Measurements from ENCODE around the gene PDE11A. TPM values are rescaled to one million over a fixed set of nuclear protein-coding genes. Genes with fewer than 3 reads are reported as not detected.

Gene PDE11A
- total and polyA plus RNA-seq, 4 donors: 1.0 to 5.9 (median 1.7) TPM

GRCh38 chr2:178006710-178007109, 65.9 kb downstream of the PDE11A start:
- WGBS: 91% methylated on average over 1 of the region's 1 CpG
- TF ChIP-seq SP1 (IDR thresholded peaks at IDR 0.05): no peak
- no peak for TF ChIP-seq HNF4G (IDR thresholded peaks at IDR 0.05)
- no peak for TF ChIP-seq CTCF (IDR thresholded peaks at IDR 0.05; ENCODE audit: low read depth, low read length, missing input control)
- TF ChIP-seq FOXA1 (IDR thresholded peaks at IDR 0.05): no peak
- no peak for TF ChIP-seq HNF4A (conservative IDR thresholded peaks at IDR 0.05)
- TF ChIP-seq TAF1 (conservative IDR thresholded peaks at IDR 0.05): no peak
- TF ChIP-seq, protein P1, sequence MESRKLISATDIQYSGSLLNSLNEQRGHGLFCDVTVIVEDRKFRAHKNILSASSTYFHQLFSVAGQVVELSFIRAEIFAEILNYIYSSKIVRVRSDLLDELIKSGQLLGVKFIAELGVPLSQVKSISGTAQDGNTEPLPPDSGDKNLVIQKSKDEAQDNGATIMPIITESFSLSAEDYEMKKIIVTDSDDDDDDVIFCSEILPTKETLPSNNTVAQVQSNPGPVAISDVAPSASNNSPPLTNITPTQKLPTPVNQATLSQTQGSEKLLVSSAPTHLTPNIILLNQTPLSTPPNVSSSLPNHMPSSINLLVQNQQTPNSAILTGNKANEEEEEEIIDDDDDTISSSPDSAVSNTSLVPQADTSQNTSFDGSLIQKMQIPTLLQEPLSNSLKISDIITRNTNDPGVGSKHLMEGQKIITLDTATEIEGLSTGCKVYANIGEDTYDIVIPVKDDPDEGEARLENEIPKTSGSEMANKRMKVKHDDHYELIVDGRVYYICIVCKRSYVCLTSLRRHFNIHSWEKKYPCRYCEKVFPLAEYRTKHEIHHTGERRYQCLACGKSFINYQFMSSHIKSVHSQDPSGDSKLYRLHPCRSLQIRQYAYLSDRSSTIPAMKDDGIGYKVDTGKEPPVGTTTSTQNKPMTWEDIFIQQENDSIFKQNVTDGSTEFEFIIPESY (IDR thresholded peaks at IDR 0.05): no peak
- no peak for TF ChIP-seq EGR1 (IDR thresholded peaks at IDR 0.05; ENCODE audit: low read depth in 2 of 2)
- no peak for TF ChIP-seq JUND (IDR thresholded peaks at IDR 0.05)
- no peak for TF ChIP-seq RXRA (IDR thresholded peaks at IDR 0.05)
- no peak for TF ChIP-seq REST (IDR thresholded peaks at IDR 0.05)
- TF ChIP-seq ATF3 (IDR thresholded peaks at IDR 0.05): no peak
- Histone ChIP-seq H3K27ac (ENCODE audit: low read depth in 1 of 2, low read length in 2 of 2) (no peak overlapping the region), H3K9me3 (ENCODE audit: control insufficient read depth in 4 of 4, low read length in 3 of 4) (no peaks in the 10 kb centered on the region), H3K4me1 (ENCODE audit: control insufficient read depth in 4 of 4, insufficient read depth in 4 of 4, low read length in 3 of 4) (no peaks in the 10 kb centered on the region), H3K4me3 (ENCODE audit: low read depth in 1 of 3, low read length in 3 of 3) (no peak overlapping the region), H3K27me3 (ENCODE audit: control insufficient read depth in 4 of 4, insufficient read depth in 4 of 4, low read length in 3 of 4) (no peaks in the 10 kb centered on the region), H3K9ac (ENCODE audit: low read depth in 1 of 2, low read length in 2 of 2) (no peak overlapping the region), H3K36me3 (ENCODE audit: control insufficient read depth in 4 of 4, insufficient read depth in 3 of 4, low read depth in 1 of 4, low read length in 3 of 4) (no peaks in the 10 kb centered on the region)
- DNase-seq (ENCODE audit: low spot score): no peak

GRCh38 chr2:178005756-178006155, 66.8 kb downstream of the PDE11A start:
- Histone ChIP-seq H3K27me3 (ENCODE audit: control insufficient read depth in 4 of 4, insufficient read depth in 4 of 4, low read length in 3 of 4) (no peaks in the 10 kb centered on the region), H3K9me3 (ENCODE audit: control insufficient read depth in 4 of 4, low read length in 3 of 4) (no peaks in the 10 kb centered on the region), H3K4me3 (ENCODE audit: low read depth in 1 of 3, low read length in 3 of 3) (no peak overlapping the region), H3K27ac (ENCODE audit: low read depth in 1 of 2, low read length in 2 of 2) (no peak overlapping the region), H3K4me1 (ENCODE audit: control insufficient read depth in 4 of 4, insufficient read depth in 4 of 4, low read length in 3 of 4) (no peaks in the 10 kb centered on the region), H3K9ac (ENCODE audit: low read depth in 1 of 2, low read length in 2 of 2) (no peak overlapping the region), H3K36me3 (ENCODE audit: control insufficient read depth in 4 of 4, insufficient read depth in 3 of 4, low read depth in 1 of 4, low read length in 3 of 4) (no peaks in the 10 kb centered on the region)
- DNase-seq (ENCODE audit: low spot score): no peak
- TF ChIP-seq HNF4G (IDR thresholded peaks at IDR 0.05) (no peak), NR2F2 (IDR thresholded peaks at IDR 0.05) (no peak), ATF3 (IDR thresholded peaks at IDR 0.05) (no peak), RXRA (IDR thresholded peaks at IDR 0.05) (no peak), YY1 (IDR thresholded peaks at IDR 0.05) (no peak), GABPA (IDR thresholded peaks at IDR 0.05 in 1 of 2, conservative IDR thresholded peaks at IDR 0.05 in 1 of 2) (no peak), JUND (IDR thresholded peaks at IDR 0.05) (no peak), FOXA1 (IDR thresholded peaks at IDR 0.05) (no peak), REST (IDR thresholded peaks at IDR 0.05) (no peak), CTCF (IDR thresholded peaks at IDR 0.05; ENCODE audit: low read depth, low read length, missing input control) (no peak), SP1 (IDR thresholded peaks at IDR 0.05) (no peak)
- TF ChIP-seq, protein P1 (IDR thresholded peaks at IDR 0.05): no peak
